ENCODE results near the gene DCAF10.
"Not testable (repeated sequence)": the region's sequence is repeated elsewhere in the genome, so short reads cannot be mapped to it uniquely, and the experiment has no call there.

DNA sequence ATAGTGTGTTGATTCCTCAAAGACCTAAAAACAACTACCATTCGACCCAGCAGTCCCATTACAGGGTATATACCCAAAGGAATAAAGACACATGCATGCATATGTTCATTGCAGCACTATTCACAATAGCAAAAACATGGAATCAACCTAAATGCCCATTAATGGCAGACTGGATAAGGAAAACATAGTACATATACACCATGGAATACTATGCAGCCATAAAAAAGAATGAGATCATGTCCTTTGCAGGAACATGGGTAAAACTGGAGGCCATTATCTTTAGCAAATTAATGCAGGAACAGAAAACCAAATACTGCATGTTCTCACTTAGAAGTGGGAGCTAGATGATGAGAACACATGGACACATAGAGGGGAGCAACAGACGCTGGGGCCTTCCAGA lies 24.6 kb downstream of the DCAF10 start:
- TF ChIP-seq, protein P1, sequence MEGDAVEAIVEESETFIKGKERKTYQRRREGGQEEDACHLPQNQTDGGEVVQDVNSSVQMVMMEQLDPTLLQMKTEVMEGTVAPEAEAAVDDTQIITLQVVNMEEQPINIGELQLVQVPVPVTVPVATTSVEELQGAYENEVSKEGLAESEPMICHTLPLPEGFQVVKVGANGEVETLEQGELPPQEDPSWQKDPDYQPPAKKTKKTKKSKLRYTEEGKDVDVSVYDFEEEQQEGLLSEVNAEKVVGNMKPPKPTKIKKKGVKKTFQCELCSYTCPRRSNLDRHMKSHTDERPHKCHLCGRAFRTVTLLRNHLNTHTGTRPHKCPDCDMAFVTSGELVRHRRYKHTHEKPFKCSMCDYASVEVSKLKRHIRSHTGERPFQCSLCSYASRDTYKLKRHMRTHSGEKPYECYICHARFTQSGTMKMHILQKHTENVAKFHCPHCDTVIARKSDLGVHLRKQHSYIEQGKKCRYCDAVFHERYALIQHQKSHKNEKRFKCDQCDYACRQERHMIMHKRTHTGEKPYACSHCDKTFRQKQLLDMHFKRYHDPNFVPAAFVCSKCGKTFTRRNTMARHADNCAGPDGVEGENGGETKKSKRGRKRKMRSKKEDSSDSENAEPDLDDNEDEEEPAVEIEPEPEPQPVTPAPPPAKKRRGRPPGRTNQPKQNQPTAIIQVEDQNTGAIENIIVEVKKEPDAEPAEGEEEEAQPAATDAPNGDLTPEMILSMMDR (IDR thresholded peaks at IDR 0.05) = not testable (repeated sequence)
- TF ChIP-seq EZH2 (IDR thresholded peaks at IDR 0.05; ENCODE audit: borderline replicate concordance, insufficient read depth, low read depth, low read length, poor library complexity, severe bottlenecking) = not testable (repeated sequence)

All from B cell (primary cell).